ENCODE measurements around the gene MB21D2.

DNA sequence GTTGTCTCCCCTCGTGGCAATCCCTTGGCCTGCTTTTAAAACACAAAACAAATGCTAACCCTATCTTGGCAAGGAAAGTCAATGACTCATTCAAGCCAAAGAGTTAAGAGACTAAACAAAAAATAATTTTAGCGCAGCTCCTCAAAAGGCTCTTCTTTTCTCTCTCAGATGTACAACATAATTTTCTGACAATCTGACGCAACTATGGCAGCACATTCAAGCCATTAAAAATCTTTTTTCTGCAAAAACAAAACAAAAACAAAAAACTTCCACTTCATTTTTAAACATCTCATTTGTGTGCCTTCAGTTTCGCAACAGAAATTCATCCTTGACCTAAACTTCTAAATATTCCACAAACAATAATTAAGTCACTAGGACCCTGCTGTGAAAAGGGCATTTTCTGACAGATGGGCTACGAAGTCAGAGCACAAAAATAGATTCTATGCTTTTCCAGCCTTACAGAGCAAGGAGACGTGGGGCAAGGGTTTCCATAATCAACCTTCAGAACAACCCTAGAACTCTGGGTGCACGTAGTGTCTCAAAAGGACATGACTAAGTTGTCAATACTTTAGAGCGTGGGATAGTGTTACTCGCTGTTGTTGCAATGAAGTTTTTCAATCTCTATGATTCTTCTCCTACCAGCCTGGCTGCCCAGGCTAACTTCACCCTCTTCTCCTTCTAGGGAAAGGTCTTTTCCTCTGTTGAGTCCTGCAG lies 84.3 kb downstream of the MB21D2 start:
- TF ChIP-seq CTCF (IDR thresholded peaks at IDR 0.05) (no peak), POLR2A (IDR thresholded peaks at IDR 0.05) (no peak)

Measured in upper lobe of left lung (tissue), 4 donors.